Measurements from ENCODE around the gene CYTIP.

Gene CYTIP

GRCh38 chr2:157477919-157478318 lies 34.0 kb upstream of the CYTIP start:
- no peak for TF ChIP-seq CREB1 (IDR thresholded peaks at IDR 0.05; ENCODE audit: low read depth)
- TF ChIP-seq ZBTB7A (IDR thresholded peaks at IDR 0.05; ENCODE audit: low read depth), result no peak
- no peak for TF ChIP-seq FOXM1 (IDR thresholded peaks at IDR 0.05; ENCODE audit: borderline replicate concordance, low read depth)
- TF ChIP-seq TAF1 (IDR thresholded peaks at IDR 0.05; ENCODE audit: low read depth), result no peak
- TF ChIP-seq CEBPB (IDR thresholded peaks at IDR 0.05), result no peak
- no peak for TF ChIP-seq EGR1 (IDR thresholded peaks at IDR 0.05)
- TF ChIP-seq USF1 (IDR thresholded peaks at IDR 0.05), result no peak
- no peak for TF ChIP-seq TEAD4 (IDR thresholded peaks at IDR 0.05)
- TF ChIP-seq EP300 (IDR thresholded peaks at IDR 0.05; ENCODE audit: borderline replicate concordance), result no peak
- no peak for TF ChIP-seq MAX (IDR thresholded peaks at IDR 0.05)
- TF ChIP-seq REST (IDR thresholded peaks at IDR 0.05; ENCODE audit: low read depth), result no peak
- no peak for TF ChIP-seq NFIC (IDR thresholded peaks at IDR 0.05)
- TF ChIP-seq YY1 (IDR thresholded peaks at IDR 0.05; ENCODE audit: low read depth), result no peak
- no peak for TF ChIP-seq TCF12 (IDR thresholded peaks at IDR 0.05; ENCODE audit: low read depth)
- TF ChIP-seq RAD21 (IDR thresholded peaks at IDR 0.05; ENCODE audit: low read depth), result no peak

- TF ChIP-seq TAF1 (IDR thresholded peaks at IDR 0.05; ENCODE audit: low read depth) (no peak), CREB1 (IDR thresholded peaks at IDR 0.05; ENCODE audit: low read depth) (no peak), EP300 (IDR thresholded peaks at IDR 0.05; ENCODE audit: borderline replicate concordance) (no peak)
These were observed 33.2 kb upstream of the CYTIP start for GRCh38 chr2:157476953-157477709.

GRCh38 chr2:157475722-157476390 lies 32.0 kb upstream of the CYTIP start:
- TF ChIP-seq FOXM1 (IDR thresholded peaks at IDR 0.05; ENCODE audit: borderline replicate concordance, low read depth), result no peak
- TF ChIP-seq TEAD4 (IDR thresholded peaks at IDR 0.05), result no peak
- no peak for TF ChIP-seq EGR1 (IDR thresholded peaks at IDR 0.05)
- no peak for TF ChIP-seq NFIC (IDR thresholded peaks at IDR 0.05)
- TF ChIP-seq REST (IDR thresholded peaks at IDR 0.05; ENCODE audit: low read depth), result no peak
- no peak for TF ChIP-seq ZBTB7A (IDR thresholded peaks at IDR 0.05; ENCODE audit: low read depth)
- TF ChIP-seq YY1 (IDR thresholded peaks at IDR 0.05; ENCODE audit: low read depth), result no peak
- no peak for TF ChIP-seq USF1 (IDR thresholded peaks at IDR 0.05)
- TF ChIP-seq EP300 (IDR thresholded peaks at IDR 0.05; ENCODE audit: borderline replicate concordance), result no peak
- TF ChIP-seq RAD21 (IDR thresholded peaks at IDR 0.05; ENCODE audit: low read depth), result no peak
- no peak for TF ChIP-seq TAF1 (IDR thresholded peaks at IDR 0.05; ENCODE audit: low read depth)
- no peak for TF ChIP-seq CREB1 (IDR thresholded peaks at IDR 0.05; ENCODE audit: low read depth)

- TF ChIP-seq NFIC (IDR thresholded peaks at IDR 0.05) (no peak), EP300 (IDR thresholded peaks at IDR 0.05; ENCODE audit: borderline replicate concordance) (no peak), RAD21 (IDR thresholded peaks at IDR 0.05; ENCODE audit: low read depth) (no peak), USF1 (IDR thresholded peaks at IDR 0.05) (no peak), MAX (IDR thresholded peaks at IDR 0.05) (no peak)
These were observed 29.7 kb upstream of the CYTIP start for GRCh38 chr2:157473581-157473980.

GRCh38 chr2:157471078-157471477 lies 27.2 kb upstream of the CYTIP start:
- no peak for TF ChIP-seq CEBPB (IDR thresholded peaks at IDR 0.05)
- no peak for TF ChIP-seq ZBTB7A (IDR thresholded peaks at IDR 0.05; ENCODE audit: low read depth)
- no peak for TF ChIP-seq EGR1 (IDR thresholded peaks at IDR 0.05)
- TF ChIP-seq TCF12 (IDR thresholded peaks at IDR 0.05; ENCODE audit: low read depth), result no peak
